ENCODE data around the gene ENOX1.
"Not testable (repeated sequence)": the region's sequence is repeated elsewhere in the genome, so short reads cannot be mapped to it uniquely, and the experiment has no call there.

The ENOX1 gene

GRCh38 chr13:43170506-43170905, 616.3 kb downstream of the ENOX1 start:
- Histone ChIP-seq H3K27ac (ENCODE audit: low read depth, low read length) (no peak overlapping the region), H2AFZ (ENCODE audit: low read length, unreplicated experiment) (no peak overlapping the region), H3K4me1 (ENCODE audit: control insufficient read depth, insufficient read depth, low read length, unreplicated experiment) (no peaks in the 10 kb centered on the region), H3K27me3 (ENCODE audit: insufficient read depth, low read length) (no peaks in the 10 kb centered on the region), H3K36me3 (ENCODE audit: insufficient read depth, low read length) (no peaks in the 10 kb centered on the region), H3K4me3 (ENCODE audit: low read depth, low read length) (no peak overlapping the region), H3K79me2 (ENCODE audit: control insufficient read depth, insufficient read depth, low read length, unreplicated experiment) (no peaks in the 10 kb centered on the region)

GRCh38 chr13:43168434-43168833, 618.3 kb downstream of the ENOX1 start:
- not testable (repeated sequence) for H3K27ac ChIP-seq (ENCODE audit: low read depth, low read length); H3K36me3 ChIP-seq (ENCODE audit: insufficient read depth, low read length)

GRCh38 chr13:43167731-43168130, 619.0 kb downstream of the ENOX1 start:
- no peaks in the 10 kb centered on the region for H3K36me3 ChIP-seq (ENCODE audit: insufficient read depth, low read length)
- no peak overlapping the region for H2AFZ ChIP-seq (ENCODE audit: low read length, unreplicated experiment)
- no peaks in the 10 kb centered on the region for H3K79me2 ChIP-seq (ENCODE audit: control insufficient read depth, insufficient read depth, low read length, unreplicated experiment)
- H3K27ac ChIP-seq (ENCODE audit: low read depth, low read length): no peak overlapping the region
- H3K27me3 ChIP-seq (ENCODE audit: insufficient read depth, low read length): no peaks in the 10 kb centered on the region
- no peaks in the 10 kb centered on the region for H3K4me1 ChIP-seq (ENCODE audit: control insufficient read depth, insufficient read depth, low read length, unreplicated experiment)
- H3K4me3 ChIP-seq (ENCODE audit: low read depth, low read length): no peak overlapping the region

More at GRCh38 chr13:43168434-43168833, 618.3 kb downstream of the ENOX1 start:
- H3K4me1 ChIP-seq (ENCODE audit: control insufficient read depth, insufficient read depth, low read length, unreplicated experiment); H3K27me3 ChIP-seq (ENCODE audit: insufficient read depth, low read length); H3K4me3 ChIP-seq (ENCODE audit: low read depth, low read length); H3K79me2 ChIP-seq (ENCODE audit: control insufficient read depth, insufficient read depth, low read length, unreplicated experiment); H2AFZ ChIP-seq (ENCODE audit: low read length, unreplicated experiment): not testable (repeated sequence)

- no peaks in the 10 kb centered on the region for H3K4me1 ChIP-seq (ENCODE audit: control insufficient read depth, insufficient read depth, low read length, unreplicated experiment)
- H3K79me2 ChIP-seq (ENCODE audit: control insufficient read depth, insufficient read depth, low read length, unreplicated experiment): no peaks in the 10 kb centered on the region
- H3K27me3 ChIP-seq (ENCODE audit: insufficient read depth, low read length): no peaks in the 10 kb centered on the region
- no peak overlapping the region for H2AFZ ChIP-seq (ENCODE audit: low read length, unreplicated experiment)
- H3K27ac ChIP-seq (ENCODE audit: low read depth, low read length): no peak overlapping the region
- H3K36me3 ChIP-seq (ENCODE audit: insufficient read depth, low read length): no peaks in the 10 kb centered on the region
- no peak overlapping the region for H3K4me3 ChIP-seq (ENCODE audit: low read depth, low read length)
Observed at GRCh38 chr13:43166644-43167457, 619.9 kb downstream of the ENOX1 start.

All from ACC112 (cell line).